GM19463 (cell line): Measurements from ENCODE around the gene ADRA2B.
"Not testable (repeated sequence)": the region's sequence is repeated elsewhere in the genome, so short reads cannot be mapped to it uniquely, and the experiment has no call there.

Experiments used
- ATAC-seq: cut with Tn5 transposase; IDR thresholded peaks from one replicate; pipeline ENCODE4 v1.9.1; 2021; ENCODE audit warnings: mild to moderate bottlenecking, moderate library complexity; ENCODE audit not compliant: unreplicated experiment

ADRA2B gene

GRCh38 chr2:96150791-96151594, 34.6 kb upstream of the ADRA2B start:
- ATAC-seq: no peak

- ATAC-seq: no peak
Observed at GRCh38 chr2:96150007-96150640, 33.8 kb upstream of the ADRA2B start.

GRCh38 chr2:96148410-96149217, 32.2 kb upstream of the ADRA2B start:
- ATAC-seq: peak; percentile 37

- ATAC-seq: no peak
Observed at GRCh38 chr2:96147593-96148201, 31.3 kb upstream of the ADRA2B start.

- no peak for ATAC-seq
Observed at GRCh38 chr2:96146881-96147592, 30.7 kb upstream of the ADRA2B start.

- ATAC-seq: peak; percentile 28
Observed at GRCh38 chr2:96146153-96146880, 29.9 kb upstream of the ADRA2B start.

GRCh38 chr2:96145848-96146152, 29.4 kb upstream of the ADRA2B start:
- no peak for ATAC-seq

GRCh38 chr2:96145036-96145847, 28.9 kb upstream of the ADRA2B start, which contains the start of gene DUSP2:
Gene DUSP2 (minus strand): TSS chr2:96145440. CDS start chr2:96145354, 86 bp downstream.
- ATAC-seq: peak; percentile 51

GRCh38 chr2:96144481-96145035, 28.2 kb upstream of the ADRA2B start:
- peak; percentile 0 for ATAC-seq

GRCh38 chr2:96143848-96144480, 27.6 kb upstream of the ADRA2B start:
- no peak for ATAC-seq

- ATAC-seq: no peak
Observed at GRCh38 chr2:96143231-96143847, 27.0 kb upstream of the ADRA2B start.

- ATAC-seq: no peak
Observed at GRCh38 chr2:96142217-96143113, 26.1 kb upstream of the ADRA2B start.

GRCh38 chr2:96141624-96141967, 25.2 kb upstream of the ADRA2B start:
- ATAC-seq: not testable (repeated sequence)

- no peak for ATAC-seq
Observed at GRCh38 chr2:96140941-96141623, 24.7 kb upstream of the ADRA2B start.

- no peak for ATAC-seq
Observed at GRCh38 chr2:96139181-96139758, 22.9 kb upstream of the ADRA2B start.
